Naive B cell (primary cell): Measurements from ENCODE around the gene SMCP. TPM values are rescaled to one million over a fixed set of nuclear protein-coding genes. Genes with fewer than 3 reads are reported as not detected.

Source experiments
- ATAC-seq, 2 donors: fragments of 150-1000 bp; cut with Tn5 transposase; 2 replicates each; pipeline ENCODE4 v1.10.0; 2021; ENCODE audit warnings: low read depth in 2 of 2, mild to moderate bottlenecking in 2 of 2, moderate library complexity in 2 of 2
- DNase-seq: peaks from one replicate; pipeline ENCODE4 v3.0.0; 2022
- H3K27ac Mint-ChIP-seq, 6 donors: one replicate each; pipeline ENCODE4 v1.8.0; 2020 to 2022; ENCODE audit warnings: mild to moderate bottlenecking in 6 of 6, mixed read lengths in 6 of 6, moderate library complexity in 5 of 6, inconsistent platforms in 2 of 6
- H3K27me3 Mint-ChIP-seq, 3 donors: one replicate each; pipeline ENCODE4 v1.8.0; 2021 to 2022; ENCODE audit warnings: mixed read lengths in 3 of 3, mild to moderate bottlenecking in 1 of 3
- H3K36me3 Mint-ChIP-seq, 2 donors: one replicate each; pipeline ENCODE4 v1.8.0; 2020 to 2022; ENCODE audit warnings: mixed read lengths in 2 of 2, inconsistent platforms in 1 of 2, mild to moderate bottlenecking in 1 of 2
- H3K4me1 Mint-ChIP-seq, 3 donors: one replicate each; pipeline ENCODE4 v1.8.0; 2020 to 2022; ENCODE audit warnings: mixed read lengths in 3 of 3, inconsistent platforms in 1 of 3, mild to moderate bottlenecking in 1 of 3, moderate library complexity in 1 of 3
- H3K4me3 Mint-ChIP-seq, 8 donors: one replicate each; pipeline ENCODE4 v1.8.0; 2020 to 2022; ENCODE audit warnings: mild to moderate bottlenecking in 8 of 8, mixed read lengths in 8 of 8, moderate library complexity in 8 of 8, inconsistent platforms in 2 of 8
- H3K9me3 Mint-ChIP-seq, 7 donors: one replicate each; pipeline ENCODE4 v1.8.0; 2020 to 2022; ENCODE audit warnings: mixed read lengths in 7 of 7, mild to moderate bottlenecking in 5 of 7, inconsistent platforms in 2 of 7, moderate library complexity in 1 of 7
- polyA plus RNA-seq, 6 donors: library from polyadenylated mRNA; unstranded; fragments of 300-500 nt; fragmentation: Illumina TruSeq; gene quantifications; one replicate each; pipeline ENCODE4 v1.2.3, GENCODE V29; 2021; ENCODE audit warnings: low read depth in 6 of 6

Gene SMCP
- polyA plus RNA-seq, 6 donors from 2014 or later: not detected

DNA sequence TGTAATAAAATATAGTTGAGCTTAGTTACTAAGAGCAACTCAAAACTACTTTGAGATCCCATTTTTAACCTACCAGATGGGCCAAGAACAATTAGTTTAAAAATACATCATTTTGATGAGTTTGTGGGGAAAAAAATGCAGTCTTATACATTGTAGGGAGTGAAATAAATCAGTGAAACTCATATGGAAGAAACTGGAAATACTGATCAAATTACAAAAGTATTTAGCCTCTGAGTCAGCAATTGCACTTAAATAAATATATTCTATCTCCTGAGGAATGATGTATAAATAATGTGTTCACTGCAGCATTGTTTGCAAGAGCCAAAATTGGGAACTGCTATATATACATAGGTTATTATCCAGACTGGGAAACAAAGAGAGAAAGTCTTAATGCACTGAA, 4.6 kb upstream of the SMCP start:
- Mint-ChIP-seq H3K9me3 (no peaks in the 10 kb centered on the region), H3K4me3 (no peak overlapping the region), H3K4me1 (no peaks in the 10 kb centered on the region), H3K27ac (no peak overlapping the region), H3K36me3 (no peaks in the 10 kb centered on the region), H3K27me3 (peaks cover 35 to 44% (median 44%) of the 10 kb centered on the region in 3 donors)
- no peak for ATAC-seq
- no peak for DNase-seq

DNA sequence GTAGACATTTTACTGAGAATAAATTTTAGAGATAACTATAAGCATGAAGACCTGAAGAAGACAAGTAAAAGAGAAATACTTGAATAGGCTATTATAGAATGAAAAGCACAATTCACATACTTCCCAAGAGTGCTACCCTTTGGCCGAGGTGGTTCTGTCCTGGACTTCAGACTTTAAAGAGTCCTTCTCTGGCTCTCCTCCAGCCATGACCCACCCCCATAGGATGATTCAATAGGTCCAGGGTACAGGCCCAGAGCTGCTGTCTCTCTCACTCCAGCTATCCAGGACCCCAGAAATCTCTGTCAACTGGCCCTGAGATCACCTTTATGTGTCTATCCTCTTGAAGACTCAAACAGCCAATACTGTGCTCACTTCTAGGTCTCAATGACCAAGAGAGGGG, 1.3 kb upstream of the SMCP start:
- no peak overlapping the region for H3K27ac Mint-ChIP-seq
- H3K4me3 Mint-ChIP-seq: no peak overlapping the region

DNA sequence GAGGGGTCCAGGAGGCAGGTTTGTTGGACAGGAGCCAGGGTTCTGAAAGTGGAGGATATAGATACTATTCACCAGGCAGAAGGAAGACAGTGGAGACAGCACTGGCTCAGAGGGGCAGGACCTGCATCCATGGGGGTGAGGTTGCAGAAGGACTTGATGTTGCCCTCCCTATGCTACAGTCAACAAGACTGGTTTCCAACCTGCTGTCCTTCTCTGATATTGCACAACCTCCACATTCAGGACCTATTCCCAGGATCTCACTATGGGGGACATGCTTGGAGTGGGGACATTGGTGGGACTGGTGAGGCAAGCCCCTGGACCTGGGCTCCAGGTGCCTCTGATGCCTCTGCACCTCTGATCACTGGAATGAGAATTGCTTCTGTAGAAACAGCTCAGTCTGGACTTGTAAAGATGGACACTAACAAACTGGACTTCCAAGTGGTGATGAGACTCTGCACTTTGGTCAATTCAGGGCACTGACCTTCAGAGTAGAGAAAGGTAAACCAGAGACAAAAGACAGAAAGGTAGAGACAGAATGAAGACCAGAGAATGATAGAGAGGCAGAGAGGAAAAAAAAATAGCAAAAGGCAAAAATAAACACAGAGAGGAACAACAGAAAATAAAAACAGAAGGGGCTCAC, 1.6 kb downstream of the SMCP start:
- Mint-ChIP-seq H3K4me1 (peaks cover 0 to 3% (median 0%) of the 10 kb centered on the region in 3 donors), H3K4me3 (no peak overlapping the region)

More for the DNA sequence above, 1.3 kb upstream of the SMCP start:
- DNase-seq: no peak
- Mint-ChIP-seq H3K36me3 (no peaks in the 10 kb centered on the region), H3K4me1 (peaks cover 0 to 3% (median 0%) of the 10 kb centered on the region in 3 donors), H3K9me3 (no peaks in the 10 kb centered on the region), H3K27me3 (peaks cover 33 to 54% (median 41%) of the 10 kb centered on the region in 3 donors)
- no peak for ATAC-seq

DNA sequence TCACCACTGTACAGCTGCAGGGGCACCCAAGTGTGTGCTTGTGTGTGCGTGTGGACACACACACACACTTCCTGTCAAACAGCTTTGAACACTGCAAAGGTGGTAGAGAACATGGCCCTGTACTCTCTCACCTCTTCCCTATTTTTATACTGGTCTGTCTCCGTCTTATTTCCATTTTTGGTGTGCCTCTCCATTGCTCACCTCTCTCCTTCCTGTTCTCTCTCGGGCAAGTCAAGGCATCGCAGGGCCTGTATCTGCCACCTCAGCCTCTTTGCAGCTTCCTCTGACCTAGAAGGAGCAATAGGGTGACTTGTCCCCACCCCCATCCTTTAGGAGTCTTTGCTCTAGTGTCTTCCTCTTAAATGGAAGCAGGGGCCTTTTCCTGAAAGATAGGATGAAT, 2.2 kb downstream of the SMCP start:
- Mint-ChIP-seq H3K36me3 (no peaks in the 10 kb centered on the region), H3K4me1 (peaks cover 0 to 3% (median 0%) of the 10 kb centered on the region in 3 donors), H3K27me3 (peaks cover 14 to 48% (median 30%) of the 10 kb centered on the region in 3 donors), H3K4me3 (peak overlapping the region in 1 of 8 donors; percentile 76), H3K9me3 (peaks cover 0 to 2% (median 0%) of the 10 kb centered on the region in 7 donors), H3K27ac (no peak overlapping the region)
- DNase-seq: no peak
- ATAC-seq: no peak

More for the DNA sequence above, 1.6 kb downstream of the SMCP start:
- no peak for DNase-seq
- H3K27ac Mint-ChIP-seq: no peak overlapping the region
- ATAC-seq: no peak
- peaks cover 18 to 54% (median 35%) of the 10 kb centered on the region in 3 donors for H3K27me3 Mint-ChIP-seq
- H3K9me3 Mint-ChIP-seq: peaks cover 0 to 2% (median 0%) of the 10 kb centered on the region in 7 donors
- no peaks in the 10 kb centered on the region for H3K36me3 Mint-ChIP-seq

DNA sequence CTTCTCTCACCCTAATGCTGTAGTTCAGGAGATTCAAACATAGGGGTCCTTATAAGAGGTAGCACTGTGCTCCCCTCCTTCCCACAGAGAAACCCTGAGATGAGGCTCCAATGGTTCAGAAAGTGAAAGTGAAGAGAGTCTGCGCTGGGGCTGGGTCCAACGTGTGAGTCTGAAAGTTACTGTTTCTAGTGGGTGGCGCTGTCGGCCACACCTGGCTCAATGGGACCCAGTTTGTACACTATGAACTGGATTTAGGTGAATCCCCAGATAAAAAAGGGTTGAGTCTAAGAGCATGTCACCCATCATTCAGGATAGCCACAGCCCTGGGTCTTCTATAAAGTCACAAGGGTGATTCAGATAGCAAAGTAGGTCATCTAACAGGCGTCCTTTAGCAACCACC, 2.8 kb downstream of the SMCP start:
- Mint-ChIP-seq H3K4me1 (peaks cover 0 to 3% (median 0%) of the 10 kb centered on the region in 3 donors), H3K9me3 (peaks cover 0 to 2% (median 0%) of the 10 kb centered on the region in 7 donors), H3K27me3 (peaks cover 12 to 42% (median 24%) of the 10 kb centered on the region in 3 donors), H3K4me3 (no peak overlapping the region), H3K27ac (no peak overlapping the region), H3K36me3 (no peaks in the 10 kb centered on the region)
- ATAC-seq (no peak), DNase-seq (no peak)

DNA sequence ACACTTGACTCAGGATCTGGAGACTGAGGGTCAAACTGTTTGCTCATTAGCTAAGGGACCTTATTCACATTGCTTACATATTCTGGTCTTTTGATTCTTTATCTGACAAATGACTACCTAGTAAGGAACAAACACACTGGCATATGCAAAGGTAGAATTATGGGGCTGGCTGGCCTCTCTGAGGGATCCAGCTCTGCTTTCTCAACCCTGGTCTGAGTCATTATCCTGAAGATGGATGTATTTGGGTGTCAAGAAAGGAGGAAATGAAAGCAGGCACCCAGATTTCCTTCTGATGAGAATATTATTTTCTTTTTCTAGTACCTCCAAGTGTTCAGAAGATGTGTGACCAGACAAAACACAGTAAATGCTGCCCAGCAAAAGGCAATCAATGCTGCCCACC, 6.0 kb downstream of the SMCP start:
- Mint-ChIP-seq H3K27me3 (peaks cover 0 to 21% (median 0%) of the 10 kb centered on the region in 3 donors), H3K4me1 (peaks cover 0 to 3% (median 0%) of the 10 kb centered on the region in 3 donors), H3K27ac (no peak overlapping the region), H3K4me3 (no peak overlapping the region), H3K9me3 (peaks cover 0 to 2% (median 0%) of the 10 kb centered on the region in 7 donors), H3K36me3 (no peaks in the 10 kb centered on the region)
- ATAC-seq: no peak
- DNase-seq: no peak

DNA sequence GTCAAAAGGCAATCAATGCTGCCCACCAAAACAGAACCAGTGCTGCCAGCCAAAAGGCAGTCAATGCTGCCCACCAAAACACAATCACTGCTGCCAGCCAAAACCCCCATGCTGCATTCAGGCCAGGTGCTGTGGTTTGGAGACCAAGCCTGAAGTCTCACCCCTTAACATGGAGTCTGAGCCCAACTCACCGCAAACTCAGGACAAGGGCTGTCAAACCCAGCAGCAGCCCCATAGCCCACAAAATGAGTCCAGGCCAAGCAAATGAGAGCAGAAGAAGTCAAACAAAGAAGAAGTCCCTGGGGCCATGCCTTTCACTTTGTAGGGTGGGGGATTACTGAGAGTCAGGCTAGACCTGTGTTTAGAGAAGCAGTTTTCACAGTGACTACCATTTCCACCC, 6.4 kb downstream of the SMCP start:
- peaks cover 0 to 3% (median 0%) of the 10 kb centered on the region in 3 donors for H3K4me1 Mint-ChIP-seq
- peaks cover 0 to 2% (median 0%) of the 10 kb centered on the region in 7 donors for H3K9me3 Mint-ChIP-seq
- H3K27ac Mint-ChIP-seq: no peak overlapping the region
- no peaks in the 10 kb centered on the region for H3K36me3 Mint-ChIP-seq
- H3K27me3 Mint-ChIP-seq: peaks cover 0 to 24% (median 0%) of the 10 kb centered on the region in 3 donors
- DNase-seq (no peak), ATAC-seq (no peak)
- no peak overlapping the region for H3K4me3 Mint-ChIP-seq

DNA sequence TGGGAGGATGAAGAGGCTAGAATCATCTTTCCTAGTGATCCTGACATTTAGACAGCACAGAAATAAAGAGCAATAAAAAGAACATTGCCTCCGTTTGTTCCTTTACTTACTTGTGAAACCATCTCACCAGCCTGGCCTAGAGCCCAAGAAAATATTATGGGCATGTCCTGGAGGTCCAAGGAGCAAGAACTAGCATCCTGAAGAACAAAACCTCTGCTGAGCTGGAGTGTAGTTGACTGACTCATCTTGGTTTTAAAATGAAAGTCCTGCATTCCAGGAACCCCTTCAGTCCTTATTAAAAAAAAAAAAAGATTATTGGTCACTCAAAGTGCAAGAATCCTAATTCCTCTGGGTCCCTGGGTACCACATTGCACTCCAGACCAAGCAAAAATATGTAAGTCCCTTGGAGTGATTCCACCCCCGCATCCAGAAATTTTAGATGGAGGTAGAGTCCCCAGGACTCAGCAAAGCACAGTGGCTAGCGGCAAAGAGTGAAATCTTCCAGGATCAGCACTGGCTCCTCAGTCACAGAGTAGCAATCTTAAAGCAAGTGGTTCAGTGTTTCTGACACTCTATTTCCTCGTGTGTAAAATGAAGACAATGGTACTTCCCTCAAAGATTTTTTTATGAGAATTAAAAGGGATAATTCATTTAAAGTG, 7.0 kb downstream of the SMCP start:
- Mint-ChIP-seq H3K27me3 (peaks cover 0 to 24% (median 0%) of the 10 kb centered on the region in 3 donors), H3K4me3 (no peak overlapping the region), H3K36me3 (no peaks in the 10 kb centered on the region), H3K27ac (no peak overlapping the region), H3K9me3 (peaks cover 0 to 2% (median 0%) of the 10 kb centered on the region in 7 donors), H3K4me1 (no peaks in the 10 kb centered on the region)
- ATAC-seq: no peak
- no peak for DNase-seq

DNA sequence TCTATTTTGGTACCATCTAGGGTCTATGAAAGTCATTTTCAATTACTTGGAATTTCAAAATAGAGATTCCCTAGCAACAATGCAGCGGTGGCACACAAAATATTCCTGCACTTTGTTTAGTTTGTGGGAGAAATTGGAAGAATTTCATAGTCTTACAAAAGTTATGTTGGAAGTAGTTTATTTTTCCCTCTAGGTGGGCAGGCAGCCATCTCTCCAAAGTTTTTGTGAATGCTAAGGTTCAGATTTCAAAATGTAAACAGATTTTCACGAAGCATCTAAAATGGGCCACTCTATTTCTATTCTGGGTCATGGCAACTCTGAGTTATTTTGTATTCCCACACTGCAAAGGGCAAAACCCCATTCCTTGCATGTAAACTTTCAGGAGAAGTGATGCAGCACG, 8.0 kb downstream of the SMCP start:
- H3K9me3 Mint-ChIP-seq: peaks cover 0 to 2% (median 0%) of the 10 kb centered on the region in 7 donors
- H3K36me3 Mint-ChIP-seq: no peaks in the 10 kb centered on the region
- no peaks in the 10 kb centered on the region for H3K4me1 Mint-ChIP-seq
- peaks cover 0 to 20% (median 0%) of the 10 kb centered on the region in 3 donors for H3K27me3 Mint-ChIP-seq
- no peak overlapping the region for H3K27ac Mint-ChIP-seq
- H3K4me3 Mint-ChIP-seq: no peak overlapping the region
- ATAC-seq (no peak), DNase-seq (no peak)

DNA sequence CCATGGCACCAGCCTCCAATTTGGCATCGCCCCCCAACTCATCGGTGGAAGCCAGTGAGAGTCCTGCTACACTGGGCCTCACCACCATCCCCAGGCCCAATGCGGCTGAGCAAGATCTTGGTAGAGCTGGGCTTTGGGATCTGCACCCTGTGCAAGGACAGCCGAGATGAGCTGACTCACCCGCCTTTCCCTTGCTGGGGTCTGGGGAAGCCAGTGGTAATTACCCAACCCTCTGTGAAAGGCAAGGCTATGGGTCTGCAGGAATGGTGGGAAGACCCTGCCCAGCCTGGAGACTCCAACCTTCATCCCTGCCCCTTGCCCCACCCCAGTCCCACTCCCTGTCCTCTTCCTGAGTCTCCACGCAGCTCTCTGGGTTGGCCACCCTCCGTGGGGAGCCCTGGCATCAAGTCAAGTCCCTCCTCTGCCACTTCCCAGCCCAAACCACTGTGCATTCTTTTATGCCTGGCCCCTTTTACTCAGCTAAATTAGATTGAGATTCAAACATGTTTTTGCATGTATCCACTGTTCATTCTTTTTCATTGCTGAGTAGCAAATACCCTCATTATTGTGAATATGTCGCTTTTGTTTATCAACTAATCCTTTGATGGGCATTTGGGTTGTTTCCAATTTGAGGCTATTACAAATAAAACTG, 8.8 kb downstream of the SMCP start:
- Mint-ChIP-seq H3K4me3 (no peak overlapping the region), H3K36me3 (no peaks in the 10 kb centered on the region), H3K27ac (no peak overlapping the region), H3K4me1 (no peaks in the 10 kb centered on the region), H3K9me3 (peaks cover 0 to 2% (median 0%) of the 10 kb centered on the region in 7 donors), H3K27me3 (peaks cover 4 to 20% (median 6%) of the 10 kb centered on the region in 3 donors)
- no peak for ATAC-seq
- no peak for DNase-seq

DNA sequence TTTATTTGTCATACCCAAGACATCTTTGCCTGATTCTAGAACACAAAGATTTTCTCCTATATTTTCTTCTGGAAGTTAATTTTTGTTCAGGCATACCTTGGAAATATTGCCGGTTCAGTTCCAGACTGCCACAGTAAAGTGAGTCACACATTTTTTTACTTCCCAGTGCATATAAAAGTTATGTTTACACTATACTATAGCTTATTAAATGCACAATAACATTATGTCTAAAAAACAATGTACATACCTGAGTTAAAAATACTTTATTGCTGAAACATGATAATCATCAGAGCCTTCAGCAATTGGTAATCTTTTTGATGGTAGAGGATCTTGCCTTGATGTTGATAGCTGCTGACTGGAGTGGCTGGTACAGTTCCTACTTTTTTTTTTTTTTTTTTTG, 10.0 kb downstream of the SMCP start:
- Mint-ChIP-seq H3K4me1 (no peaks in the 10 kb centered on the region), H3K27me3 (peaks cover 4 to 20% (median 7%) of the 10 kb centered on the region in 3 donors), H3K36me3 (no peaks in the 10 kb centered on the region), H3K4me3 (no peak overlapping the region), H3K27ac (no peak overlapping the region), H3K9me3 (peaks cover 0 to 2% (median 0%) of the 10 kb centered on the region in 7 donors)
- ATAC-seq (no peak), DNase-seq (no peak)

DNA sequence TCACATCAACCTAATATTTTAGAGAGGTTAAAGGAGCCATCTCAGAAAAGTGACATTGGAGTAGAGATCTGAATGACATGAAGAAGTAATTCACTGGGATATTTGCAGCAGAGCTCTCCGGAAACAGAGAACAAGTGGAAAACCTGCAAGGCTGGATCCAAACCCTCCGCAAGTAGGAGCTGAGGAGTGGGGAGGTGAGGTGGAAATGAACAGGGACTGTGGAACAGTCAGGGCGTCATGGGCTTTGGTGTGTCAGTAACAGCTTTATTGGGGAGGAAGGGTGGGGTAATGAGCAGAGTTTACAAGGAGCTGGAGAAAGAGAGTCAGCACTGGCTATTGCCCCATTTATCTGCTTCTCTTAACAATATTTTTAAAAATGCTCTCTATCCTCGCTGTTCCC, 20.9 kb downstream of the SMCP start:
- no peaks in the 10 kb centered on the region for H3K36me3 Mint-ChIP-seq
- peak overlapping the region in 1 of 8 donors; percentile 27 for H3K4me3 Mint-ChIP-seq
- peaks cover 0 to 3% (median 2%) of the 10 kb centered on the region in 7 donors for H3K9me3 Mint-ChIP-seq
- H3K4me1 Mint-ChIP-seq: no peaks in the 10 kb centered on the region
- no peak for DNase-seq
- H3K27me3 Mint-ChIP-seq: peaks cover 32 to 68% (median 61%) of the 10 kb centered on the region in 3 donors
- no peak overlapping the region for H3K27ac Mint-ChIP-seq
- no peak for ATAC-seq

DNA sequence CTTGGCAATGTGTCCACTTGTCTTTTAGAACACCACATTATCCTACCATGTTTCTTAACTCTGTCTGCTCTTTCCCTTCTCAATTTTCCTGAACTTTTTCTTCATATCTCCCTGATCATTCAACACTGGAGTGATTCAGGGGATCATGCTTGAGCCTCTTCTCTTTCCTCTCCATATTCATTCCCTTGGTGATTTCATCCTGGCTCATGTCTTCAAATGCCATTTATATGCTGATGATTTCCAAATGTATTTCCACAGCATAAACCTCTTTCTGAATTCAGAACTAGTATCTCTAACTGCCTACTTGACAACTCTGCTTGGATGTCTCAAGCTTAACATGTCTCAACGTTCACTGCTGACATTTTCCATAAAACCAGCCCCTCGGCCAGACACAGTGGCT, 21.8 kb downstream of the SMCP start:
- H3K27me3 Mint-ChIP-seq: peaks cover 25 to 63% (median 57%) of the 10 kb centered on the region in 3 donors
- no peak for DNase-seq
- peaks cover 0 to 3% (median 0%) of the 10 kb centered on the region in 7 donors for H3K9me3 Mint-ChIP-seq
- H3K4me3 Mint-ChIP-seq: no peak overlapping the region
- H3K36me3 Mint-ChIP-seq: no peaks in the 10 kb centered on the region
- ATAC-seq: no peak
- H3K27ac Mint-ChIP-seq: no peak overlapping the region
- H3K4me1 Mint-ChIP-seq: no peaks in the 10 kb centered on the region
